Measurements from ENCODE around the gene ZNRF2.
"Not testable (repeated sequence)": the region's sequence is repeated elsewhere in the genome, so short reads cannot be mapped to it uniquely, and the experiment has no call there.

DNA sequence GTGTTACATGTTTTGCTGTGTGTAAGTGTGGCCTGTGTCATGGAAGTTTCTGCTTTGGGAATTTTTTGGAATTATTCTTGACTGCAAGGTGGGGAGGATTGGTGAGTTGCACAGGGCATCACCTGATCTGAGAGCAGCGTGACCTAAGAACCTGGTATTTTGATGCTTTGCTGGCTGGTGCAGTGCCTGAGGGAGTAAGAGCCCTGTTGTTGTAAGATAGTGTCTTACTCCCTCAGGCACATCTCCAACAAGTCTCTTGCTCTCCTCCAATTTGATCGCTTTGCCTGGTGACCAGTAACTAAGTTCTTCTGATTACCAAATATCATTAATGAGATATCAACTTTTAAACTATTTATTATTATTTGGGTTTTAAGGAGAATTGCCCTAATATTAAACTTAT lies 5.2 kb downstream of the ZNRF2 start:
- TF ChIP-seq, protein P1, sequence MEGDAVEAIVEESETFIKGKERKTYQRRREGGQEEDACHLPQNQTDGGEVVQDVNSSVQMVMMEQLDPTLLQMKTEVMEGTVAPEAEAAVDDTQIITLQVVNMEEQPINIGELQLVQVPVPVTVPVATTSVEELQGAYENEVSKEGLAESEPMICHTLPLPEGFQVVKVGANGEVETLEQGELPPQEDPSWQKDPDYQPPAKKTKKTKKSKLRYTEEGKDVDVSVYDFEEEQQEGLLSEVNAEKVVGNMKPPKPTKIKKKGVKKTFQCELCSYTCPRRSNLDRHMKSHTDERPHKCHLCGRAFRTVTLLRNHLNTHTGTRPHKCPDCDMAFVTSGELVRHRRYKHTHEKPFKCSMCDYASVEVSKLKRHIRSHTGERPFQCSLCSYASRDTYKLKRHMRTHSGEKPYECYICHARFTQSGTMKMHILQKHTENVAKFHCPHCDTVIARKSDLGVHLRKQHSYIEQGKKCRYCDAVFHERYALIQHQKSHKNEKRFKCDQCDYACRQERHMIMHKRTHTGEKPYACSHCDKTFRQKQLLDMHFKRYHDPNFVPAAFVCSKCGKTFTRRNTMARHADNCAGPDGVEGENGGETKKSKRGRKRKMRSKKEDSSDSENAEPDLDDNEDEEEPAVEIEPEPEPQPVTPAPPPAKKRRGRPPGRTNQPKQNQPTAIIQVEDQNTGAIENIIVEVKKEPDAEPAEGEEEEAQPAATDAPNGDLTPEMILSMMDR (IDR thresholded peaks at IDR 0.05; ENCODE audit: poor library complexity), result not testable (repeated sequence)
- TF ChIP-seq EZH2 (IDR thresholded peaks at IDR 0.05; ENCODE audit: borderline replicate concordance), result not testable (repeated sequence)
